Progenitor cell of endocrine pancreas (in vitro differentiated cells): ENCODE measurements around the gene SLC13A5. TPM values are rescaled to one million over a fixed set of nuclear protein-coding genes. Genes with fewer than 3 reads are reported as not detected.
"Not testable (repeated sequence)": the region's sequence is repeated elsewhere in the genome, so short reads cannot be mapped to it uniquely, and the experiment has no call there.

Experiments
- DNase-seq: peaks from one replicate; pipeline ENCODE4 v3.0.0; 2021; ENCODE audit warnings: low spot score; ENCODE audit not compliant: unreplicated experiment
- H3K27ac Mint-ChIP-seq: 2 replicates; pipeline ENCODE4 v1.8.0; 2021; ENCODE audit warnings: mild to moderate bottlenecking, moderate library complexity, mixed read lengths
- H3K27me3 Mint-ChIP-seq: 2 replicates; pipeline ENCODE4 v1.8.0; 2021; ENCODE audit warnings: mixed read lengths
- H3K36me3 Mint-ChIP-seq: 2 replicates; pipeline ENCODE4 v1.8.0; 2022; ENCODE audit warnings: mixed read lengths; ENCODE audit not compliant: insufficient read depth
- H3K4me1 Mint-ChIP-seq: 2 replicates; pipeline ENCODE4 v1.8.0; 2021; ENCODE audit warnings: low read depth, mixed read lengths
- H3K4me3 Mint-ChIP-seq: 2 replicates; pipeline ENCODE4 v1.8.0; 2021; ENCODE audit warnings: low read depth, mild to moderate bottlenecking, moderate library complexity, mixed read lengths
- H3K9me3 Mint-ChIP-seq: 2 replicates; pipeline ENCODE4 v1.8.0; 2021; ENCODE audit warnings: low read depth, mixed read lengths
- CTCF ChIP-seq: fragments of 200-600 bp; sonication (generic); IDR thresholded peaks from one replicate; pipeline ENCODE4 v1.5.0; 2021; ENCODE audit warnings: antibody characterized with exemption, mild to moderate bottlenecking; ENCODE audit not compliant: unreplicated experiment
- total RNA-seq: library from RNA; stranded (reverse); gene quantifications from 2 replicates; pipeline ENCODE4 v1.2.1, GENCODE V29; 2021

Gene SLC13A5
- total RNA-seq, 1 donor from 2014 or later = 0.93 TPM

GRCh38 chr17:6699997-6700947 lies 12.9 kb downstream of the SLC13A5 start:
- Mint-ChIP-seq H3K27me3 (peaks cover 45% of the 10 kb centered on the region), H3K27ac (peak overlapping the region; percentile 59), H3K4me1 (peaks cover 21% of the 10 kb centered on the region), H3K9me3 (no peaks in the 10 kb centered on the region), H3K4me3 (peak overlapping the region; percentile 44), H3K36me3 (no peaks in the 10 kb centered on the region)
- TF ChIP-seq CTCF = no peak
- DNase-seq = no peak

GRCh38 chr17:6698004-6698403 lies 15.2 kb downstream of the SLC13A5 start:
- DNase-seq = no peak
- Mint-ChIP-seq H3K9me3 (no peaks in the 10 kb centered on the region), H3K4me3 (no peak overlapping the region), H3K4me1 (peaks cover 21% of the 10 kb centered on the region), H3K27me3 (peaks cover 40% of the 10 kb centered on the region), H3K36me3 (no peaks in the 10 kb centered on the region), H3K27ac (no peak overlapping the region)
- no peak for TF ChIP-seq CTCF

- Mint-ChIP-seq H3K4me3 (no peak overlapping the region), H3K9me3 (no peaks in the 10 kb centered on the region), H3K4me1 (peaks cover 19% of the 10 kb centered on the region), H3K36me3 (no peaks in the 10 kb centered on the region), H3K27ac (no peak overlapping the region), H3K27me3 (peaks cover 47% of the 10 kb centered on the region)
- no peak for DNase-seq
- no peak for TF ChIP-seq CTCF
These were observed 16.3 kb downstream of the SLC13A5 start for GRCh38 chr17:6696906-6697305.

- no peak for DNase-seq
- Mint-ChIP-seq H3K27ac (no peak overlapping the region), H3K27me3 (peaks cover 60% of the 10 kb centered on the region), H3K4me1 (peaks cover 11% of the 10 kb centered on the region), H3K9me3 (no peaks in the 10 kb centered on the region), H3K4me3 (no peak overlapping the region), H3K36me3 (no peaks in the 10 kb centered on the region)
- TF ChIP-seq CTCF = no peak
These were observed 17.6 kb downstream of the SLC13A5 start for GRCh38 chr17:6695565-6695964.

- peaks cover 65% of the 10 kb centered on the region for H3K27me3 Mint-ChIP-seq
- H3K4me1 Mint-ChIP-seq = peaks cover 6% of the 10 kb centered on the region
- H3K4me3 Mint-ChIP-seq = no peak overlapping the region
- H3K36me3 Mint-ChIP-seq = no peaks in the 10 kb centered on the region
- no peak for TF ChIP-seq CTCF
- H3K9me3 Mint-ChIP-seq = no peaks in the 10 kb centered on the region
- no peak overlapping the region for H3K27ac Mint-ChIP-seq
- no peak for DNase-seq
These were observed 18.1 kb downstream of the SLC13A5 start for GRCh38 chr17:6695051-6695450.

- H3K4me3 Mint-ChIP-seq, DNase-seq, H3K36me3 Mint-ChIP-seq, H3K9me3 Mint-ChIP-seq, H3K4me1 Mint-ChIP-seq, H3K27ac Mint-ChIP-seq: not testable (repeated sequence)
- H3K27me3 Mint-ChIP-seq = peaks cover 71% of the 10 kb centered on the region
These were observed 21.2 kb downstream of the SLC13A5 start for GRCh38 chr17:6691958-6692357.
